ENCODE data around the gene SET.

Gene SET

GRCh38 chr9:128712451-128713410 is 23.7 kb downstream of the SET start:
- DNase-seq (ENCODE audit: low spot score): no peak

GRCh38 chr9:128713411-128713780 is 24.4 kb downstream of the SET start:
- no peak for DNase-seq (ENCODE audit: low spot score)

GRCh38 chr9:128713941-128714573 is 25.0 kb downstream of the SET start:
- no peak for DNase-seq (ENCODE audit: low spot score)

- DNase-seq (ENCODE audit: low spot score): no peak
Observed at GRCh38 chr9:128714586-128715435, 25.8 kb downstream of the SET start.

GRCh38 chr9:128715436-128715750 is 26.4 kb downstream of the SET start:
- DNase-seq (ENCODE audit: low spot score): no peak

GRCh38 chr9:128716581-128717254 is 27.7 kb downstream of the SET start:
- no peak for DNase-seq (ENCODE audit: low spot score)

GRCh38 chr9:128718047-128718446 is 29.0 kb downstream of the SET start:
- DNase-seq (ENCODE audit: low spot score): no peak

GRCh38 chr9:128718475-128718874 is 29.5 kb downstream of the SET start:
- DNase-seq (ENCODE audit: low spot score): no peak

GRCh38 chr9:128719919-128720605 is 31.0 kb downstream of the SET start:
- no peak for DNase-seq (ENCODE audit: low spot score)

- no peak for DNase-seq (ENCODE audit: low spot score)
Observed at GRCh38 chr9:128720841-128721486, 31.9 kb downstream of the SET start.

GRCh38 chr9:128721487-128722010 is 32.5 kb downstream of the SET start:
- no peak for DNase-seq (ENCODE audit: low spot score)

- no peak for DNase-seq (ENCODE audit: low spot score)
Observed at GRCh38 chr9:128722380-128723351, 33.6 kb downstream of the SET start.

- DNase-seq (ENCODE audit: low spot score): no peak
Observed at GRCh38 chr9:128723352-128723865, 34.4 kb downstream of the SET start.

- peak; percentile 99 for DNase-seq (ENCODE audit: low spot score)
Observed at GRCh38 chr9:128723866-128724743, 35.1 kb downstream of the SET start, which contains the start of gene ZDHHC12. ZDHHC12 (minus strand) TSS chr9:128724127; CDS start chr9:128724093, 34 bp downstream.

- peak; percentile 82 for DNase-seq (ENCODE audit: low spot score)
Observed at GRCh38 chr9:128724744-128725211, 35.8 kb downstream of the SET start.

GRCh38 chr9:128727640-128728248 is 38.7 kb downstream of the SET start:
- DNase-seq (ENCODE audit: low spot score): no peak

- DNase-seq (ENCODE audit: low spot score): no peak
Observed at GRCh38 chr9:128728298-128728697, 39.3 kb downstream of the SET start.

Data from AG08395 (cell line).